HG03095 (cell line): ENCODE results near the gene DTX4.

Source experiments
- ATAC-seq: cut with Tn5 transposase; IDR thresholded peaks from one replicate; pipeline ENCODE4 v1.9.1; 2021; ENCODE audit warnings: moderate library complexity; ENCODE audit not compliant: unreplicated experiment

Gene DTX4

GRCh38 chr11:59172345-59173079, 580 bp downstream of the DTX4 start:
- ATAC-seq, result peak; percentile 24

GRCh38 chr11:59173080-59173963, 1.4 kb downstream of the DTX4 start:
- ATAC-seq, result no peak

DNA sequence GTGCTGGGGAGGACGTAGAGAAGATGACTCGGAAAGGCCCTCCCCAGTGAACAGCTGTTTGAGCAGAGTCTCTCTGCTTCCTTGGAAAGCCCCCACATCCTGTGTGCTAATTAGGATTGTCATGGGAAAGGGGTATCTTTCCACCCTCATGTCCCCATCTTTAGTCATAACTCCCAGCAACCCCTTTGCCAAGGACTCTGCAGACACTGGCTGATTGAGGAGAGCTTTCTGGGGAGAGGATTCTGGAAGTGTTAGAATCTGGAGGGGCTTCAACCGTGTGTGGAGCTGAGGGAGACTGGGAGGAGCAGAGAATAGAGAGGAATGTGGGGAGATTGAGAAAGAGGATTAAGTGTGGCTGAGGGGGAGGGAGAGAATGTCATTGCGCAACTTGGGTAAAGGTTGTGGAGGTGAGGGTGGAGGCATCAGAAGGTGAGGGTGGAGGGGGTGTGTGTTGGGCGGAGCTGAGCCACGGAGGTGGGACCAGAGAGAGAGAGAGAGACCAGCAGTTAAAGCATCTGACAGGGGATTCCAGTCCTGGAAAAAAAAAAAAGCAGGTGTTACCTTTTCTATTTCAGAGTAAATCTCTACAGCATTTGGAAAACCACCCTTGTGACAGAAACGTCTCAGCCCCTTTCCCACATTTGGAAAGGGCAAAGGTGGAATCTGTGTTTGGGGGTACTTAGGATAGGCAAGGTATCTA, 2.2 kb downstream of the DTX4 start:
- ATAC-seq, result no peak

GRCh38 chr11:59174664-59175033, 2.7 kb downstream of the DTX4 start:
- no peak for ATAC-seq

GRCh38 chr11:59175091-59175501, 3.2 kb downstream of the DTX4 start:
- ATAC-seq, result no peak

GRCh38 chr11:59176330-59176729, 4.4 kb downstream of the DTX4 start:
- no peak for ATAC-seq

- no peak for ATAC-seq
Observed at GRCh38 chr11:59178402-59178801, 6.5 kb downstream of the DTX4 start.

DNA sequence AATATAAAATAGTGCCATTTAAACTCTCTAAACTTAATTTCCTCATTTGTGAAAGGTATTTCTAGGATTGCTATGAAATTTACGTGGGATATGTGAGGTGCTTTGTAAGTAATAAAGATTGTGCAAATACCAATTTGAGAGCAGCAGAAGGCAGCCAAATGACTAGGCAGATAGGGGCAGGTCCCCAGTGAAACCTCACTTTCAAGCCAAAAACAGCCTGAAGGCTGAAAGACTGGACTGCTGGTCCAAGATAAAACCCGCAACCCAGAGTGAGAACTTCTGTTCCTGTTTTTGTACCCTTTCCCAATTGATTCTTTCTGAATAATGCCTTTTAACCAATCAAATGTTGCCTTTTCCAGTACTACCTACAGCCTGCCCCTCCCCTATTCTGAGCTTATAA, 7.2 kb downstream of the DTX4 start:
- no peak for ATAC-seq

- no peak for ATAC-seq
Observed at GRCh38 chr11:59180168-59180776, 8.3 kb downstream of the DTX4 start.

DNA sequence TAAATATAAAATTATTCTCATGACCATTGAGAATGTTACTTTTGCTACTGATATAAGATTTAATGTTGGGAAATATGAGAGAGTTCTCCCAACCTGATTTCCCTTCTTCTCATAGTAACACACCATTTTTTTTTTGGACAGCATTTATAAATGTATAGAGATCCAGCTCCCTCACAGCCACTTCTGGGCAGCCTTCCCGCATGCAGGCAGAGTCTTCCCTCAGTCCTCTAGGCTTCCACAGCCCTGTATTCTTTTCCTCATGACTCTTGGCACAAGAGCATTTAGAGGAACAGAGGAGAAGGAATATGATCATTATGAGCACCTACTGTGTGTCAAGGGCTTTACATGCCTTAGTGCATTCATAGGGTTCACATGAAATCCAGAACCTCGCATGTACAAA, 9.0 kb downstream of the DTX4 start:
- ATAC-seq, result no peak

DNA sequence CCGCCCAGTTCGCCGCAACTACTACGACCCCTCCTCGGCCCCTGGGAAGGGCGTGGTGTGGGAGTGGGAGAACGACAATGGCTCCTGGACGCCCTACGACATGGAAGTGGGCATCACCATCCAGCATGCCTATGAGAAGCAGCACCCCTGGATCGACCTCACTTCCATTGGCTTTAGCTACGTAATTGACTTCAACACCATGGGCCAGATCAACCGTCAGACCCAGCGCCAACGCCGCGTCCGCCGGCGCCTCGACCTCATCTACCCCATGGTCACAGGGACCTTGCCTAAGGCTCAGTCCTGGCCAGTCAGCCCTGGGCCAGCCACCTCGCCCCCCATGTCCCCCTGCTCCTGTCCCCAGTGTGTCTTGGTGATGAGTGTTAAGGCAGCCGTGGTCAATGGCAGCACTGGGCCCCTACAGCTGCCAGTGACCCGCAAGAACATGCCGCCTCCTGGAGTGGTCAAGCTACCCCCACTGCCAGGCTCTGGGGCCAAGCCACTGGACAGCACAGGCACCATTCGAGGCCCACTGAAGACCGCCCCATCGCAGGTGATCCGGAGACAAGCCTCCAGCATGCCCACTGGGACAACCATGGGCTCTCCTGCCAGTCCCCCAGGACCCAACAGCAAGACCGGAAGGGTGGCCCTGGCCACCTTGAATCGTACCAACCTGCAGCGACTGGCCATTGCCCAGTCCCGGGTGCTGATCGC, 10.0 kb downstream of the DTX4 start:
- ATAC-seq, result no peak

GRCh38 chr11:59182457-59183151, 10.7 kb downstream of the DTX4 start:
- ATAC-seq, result no peak

- no peak for ATAC-seq
Observed at GRCh38 chr11:59183771-59184170, 11.8 kb downstream of the DTX4 start.

DNA sequence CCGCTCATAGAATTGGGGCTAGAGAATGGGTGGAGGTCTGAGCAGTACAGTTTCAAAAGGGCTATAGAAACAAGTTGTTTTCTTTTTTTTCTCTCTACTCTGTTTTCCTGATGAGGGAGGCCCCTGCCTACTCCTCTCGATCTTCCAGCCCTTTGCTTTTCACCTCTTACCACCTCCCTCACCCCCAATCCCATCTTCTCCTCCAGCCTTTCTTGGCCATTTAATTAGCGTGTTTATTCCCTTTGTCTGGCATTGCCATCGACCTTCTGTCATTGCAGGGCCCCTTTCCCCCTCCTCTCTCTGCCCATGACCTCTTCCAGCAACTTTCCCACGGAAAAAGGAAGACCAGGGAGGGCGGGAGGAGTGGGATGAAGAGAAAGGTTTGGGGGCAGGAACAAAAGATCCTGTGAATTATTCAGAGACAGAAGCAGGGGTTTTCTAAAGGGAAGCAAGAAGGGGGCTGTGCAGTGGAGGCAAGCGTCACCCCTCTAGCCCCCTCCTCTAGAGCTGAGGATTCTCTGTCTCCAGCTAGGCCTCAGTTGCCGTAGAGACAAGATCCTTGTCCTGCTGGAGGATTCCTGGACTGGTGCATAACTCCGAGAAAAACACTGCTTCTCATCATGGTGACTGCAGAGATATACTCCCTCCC, 12.9 kb downstream of the DTX4 start:
- no peak for ATAC-seq

- ATAC-seq, result no peak
Observed at GRCh38 chr11:59185386-59185945, 13.5 kb downstream of the DTX4 start.

GRCh38 chr11:59186130-59186594, 14.2 kb downstream of the DTX4 start:
- no peak for ATAC-seq

- ATAC-seq, result no peak
Observed at GRCh38 chr11:59187035-59187434, 15.1 kb downstream of the DTX4 start.

- no peak for ATAC-seq
Observed at GRCh38 chr11:59187587-59187986, 15.7 kb downstream of the DTX4 start.

GRCh38 chr11:59188954-59189353, 17.0 kb downstream of the DTX4 start:
- ATAC-seq, result no peak
